Measurements from ENCODE around the gene VILL.

DNA sequence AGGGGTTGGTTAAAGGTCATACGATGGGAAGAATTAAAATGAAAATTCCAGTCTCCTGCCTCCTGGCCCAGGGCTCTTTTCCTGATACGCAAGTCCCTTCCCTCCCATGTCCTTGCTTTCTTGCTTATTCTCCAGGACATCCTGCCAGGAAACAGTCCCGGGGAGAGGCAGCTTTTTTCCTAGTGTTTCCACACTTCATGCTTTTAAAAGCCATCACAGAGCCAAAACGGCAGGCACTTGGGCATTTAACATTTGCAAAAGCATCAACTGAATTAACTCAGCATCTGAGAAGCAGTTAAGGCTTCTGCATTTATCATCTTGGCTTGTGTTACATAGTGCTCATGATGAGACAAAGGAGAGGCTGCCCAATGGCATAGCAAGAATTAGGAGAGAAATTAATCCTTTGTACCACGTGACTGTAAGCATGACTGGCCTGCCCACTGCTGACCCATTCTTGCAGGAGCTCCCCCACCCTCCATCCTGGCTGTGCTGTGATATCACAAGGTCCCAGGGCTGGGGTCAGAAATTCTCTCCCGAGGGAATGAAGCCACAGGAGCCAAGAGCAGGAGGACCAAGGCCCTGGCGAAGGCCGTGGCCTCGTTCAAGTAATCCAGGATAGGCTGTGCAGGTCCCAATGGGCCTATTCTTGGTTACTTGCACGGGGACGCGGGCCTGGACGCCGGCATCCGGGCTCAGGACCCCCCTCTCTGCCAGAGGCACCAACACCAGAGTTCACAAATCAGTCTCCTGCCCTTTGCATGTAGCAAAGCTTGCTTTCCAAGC lies 21.6 kb upstream of the VILL start:
- TF ChIP-seq, protein P1, sequence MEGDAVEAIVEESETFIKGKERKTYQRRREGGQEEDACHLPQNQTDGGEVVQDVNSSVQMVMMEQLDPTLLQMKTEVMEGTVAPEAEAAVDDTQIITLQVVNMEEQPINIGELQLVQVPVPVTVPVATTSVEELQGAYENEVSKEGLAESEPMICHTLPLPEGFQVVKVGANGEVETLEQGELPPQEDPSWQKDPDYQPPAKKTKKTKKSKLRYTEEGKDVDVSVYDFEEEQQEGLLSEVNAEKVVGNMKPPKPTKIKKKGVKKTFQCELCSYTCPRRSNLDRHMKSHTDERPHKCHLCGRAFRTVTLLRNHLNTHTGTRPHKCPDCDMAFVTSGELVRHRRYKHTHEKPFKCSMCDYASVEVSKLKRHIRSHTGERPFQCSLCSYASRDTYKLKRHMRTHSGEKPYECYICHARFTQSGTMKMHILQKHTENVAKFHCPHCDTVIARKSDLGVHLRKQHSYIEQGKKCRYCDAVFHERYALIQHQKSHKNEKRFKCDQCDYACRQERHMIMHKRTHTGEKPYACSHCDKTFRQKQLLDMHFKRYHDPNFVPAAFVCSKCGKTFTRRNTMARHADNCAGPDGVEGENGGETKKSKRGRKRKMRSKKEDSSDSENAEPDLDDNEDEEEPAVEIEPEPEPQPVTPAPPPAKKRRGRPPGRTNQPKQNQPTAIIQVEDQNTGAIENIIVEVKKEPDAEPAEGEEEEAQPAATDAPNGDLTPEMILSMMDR (IDR thresholded peaks at IDR 0.05), result no peak
- no peak for TF ChIP-seq POLR2AphosphoS5 (IDR thresholded peaks at IDR 0.05)

Data from upper lobe of left lung (tissue), 4 donors.